Measurements from ENCODE around the gene SHC2. TPM values are rescaled to one million over a fixed set of nuclear protein-coding genes. Genes with fewer than 3 reads are reported as not detected.

The SHC2 gene
- total and polyA plus RNA-seq, 9 of the 15 experiments (the other 6 are each of a cell fraction or from before 2014, with no cell fraction given) = 0.14 to 0.36 (median 0.17) TPM; not detected in 5

DNA sequence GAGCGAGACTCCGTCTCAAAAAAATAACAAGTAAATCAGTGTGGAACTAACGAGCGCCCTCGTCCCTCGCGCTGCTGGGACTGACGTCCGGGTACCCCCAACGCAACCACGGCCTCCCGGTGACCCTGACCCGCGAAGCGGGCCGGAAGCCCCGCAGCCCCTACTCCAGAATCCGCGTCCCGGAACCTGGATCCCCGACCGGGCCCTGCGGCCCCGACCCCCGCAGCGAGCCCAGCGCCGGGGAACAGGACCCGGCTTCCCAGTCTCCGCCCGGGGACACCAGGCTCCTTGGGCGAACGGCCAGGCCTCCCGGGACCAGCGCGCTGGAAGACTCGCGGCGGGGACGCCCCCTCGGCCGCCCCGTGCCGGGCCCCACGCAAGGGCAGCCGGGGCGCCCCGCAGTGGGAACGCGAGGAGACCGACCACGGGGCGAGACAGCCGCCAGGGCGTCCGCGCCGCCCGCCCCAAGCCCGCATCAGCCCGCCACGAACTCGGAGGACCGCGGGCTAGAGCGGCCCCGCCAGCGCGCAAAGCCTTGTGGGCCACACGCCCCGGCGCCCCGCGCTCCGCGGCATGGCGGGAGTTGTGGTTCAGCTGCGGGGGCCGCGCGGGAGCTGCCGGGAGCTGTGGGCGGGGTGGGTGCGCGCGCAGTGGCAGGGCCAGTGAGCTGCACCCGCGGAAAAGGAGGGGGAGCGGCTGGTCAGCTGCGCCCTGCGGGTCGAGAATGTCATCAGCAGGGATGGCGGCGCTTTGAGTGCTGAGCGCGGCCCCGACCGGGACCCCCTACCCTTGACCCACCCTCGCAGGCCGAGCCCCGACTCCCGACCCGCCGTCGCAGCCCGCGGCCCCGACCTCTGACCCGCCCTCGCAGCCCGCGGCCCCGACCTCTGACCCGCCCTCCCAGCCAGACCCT is 27.9 kb upstream of the SHC2 start (continued):
- TF ChIP-seq, protein P1, sequence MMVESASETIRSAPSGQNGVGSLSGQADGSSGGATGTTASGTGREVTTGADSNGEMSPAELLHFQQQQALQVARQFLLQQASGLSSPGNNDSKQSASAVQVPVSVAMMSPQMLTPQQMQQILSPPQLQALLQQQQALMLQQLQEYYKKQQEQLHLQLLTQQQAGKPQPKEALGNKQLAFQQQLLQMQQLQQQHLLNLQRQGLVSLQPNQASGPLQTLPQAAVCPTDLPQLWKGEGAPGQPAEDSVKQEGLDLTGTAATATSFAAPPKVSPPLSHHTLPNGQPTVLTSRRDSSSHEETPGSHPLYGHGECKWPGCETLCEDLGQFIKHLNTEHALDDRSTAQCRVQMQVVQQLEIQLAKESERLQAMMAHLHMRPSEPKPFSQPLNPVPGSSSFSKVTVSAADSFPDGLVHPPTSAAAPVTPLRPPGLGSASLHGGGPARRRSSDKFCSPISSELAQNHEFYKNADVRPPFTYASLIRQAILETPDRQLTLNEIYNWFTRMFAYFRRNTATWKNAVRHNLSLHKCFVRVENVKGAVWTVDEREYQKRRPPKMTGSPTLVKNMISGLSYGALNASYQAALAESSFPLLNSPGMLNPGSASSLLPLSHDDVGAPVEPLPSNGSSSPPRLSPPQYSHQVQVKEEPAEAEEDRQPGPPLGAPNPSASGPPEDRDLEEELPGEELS (CRISPR knock-in tag; IDR thresholded peaks at IDR 0.05; ENCODE audit: borderline replicate concordance) = no peak; the same call in 1 of the 2 replicates
- TF ChIP-seq DACH1 (IDR thresholded peaks at IDR 0.05; ENCODE audit: partially characterized antibody) (peak; percentile 23), TARDBP (IDR thresholded peaks at IDR 0.05) (peak; percentile 63), YBX1 (IDR thresholded peaks at IDR 0.05) (no peak), ZBED1 (IDR thresholded peaks at IDR 0.05) (peak; percentile 62; the same call in 1 of the 2 replicates), FOXA1 (IDR thresholded peaks at IDR 0.05; ENCODE audit: borderline replicate concordance) (no peak), EP400 (IDR thresholded peaks at IDR 0.05) (0 out of 2 replicates have a peak, but pooled peaks have one; percentile 2), SIX5 (IDR thresholded peaks at IDR 0.05; ENCODE audit: borderline replicate concordance in 1 of 2, insufficient read depth in 1 of 2, low read depth in 1 of 2, low read length in 2 of 2) (peak; percentile 85 to 89), SIN3A (IDR thresholded peaks at IDR 0.05; ENCODE audit: borderline replicate concordance in 2 of 2, control insufficient read depth in 1 of 2, low read depth in 2 of 2, low read length in 2 of 2) (peak; percentile 47 to 77; a peak in 3 of 4 replicates)
- TF ChIP-seq, protein P2, sequence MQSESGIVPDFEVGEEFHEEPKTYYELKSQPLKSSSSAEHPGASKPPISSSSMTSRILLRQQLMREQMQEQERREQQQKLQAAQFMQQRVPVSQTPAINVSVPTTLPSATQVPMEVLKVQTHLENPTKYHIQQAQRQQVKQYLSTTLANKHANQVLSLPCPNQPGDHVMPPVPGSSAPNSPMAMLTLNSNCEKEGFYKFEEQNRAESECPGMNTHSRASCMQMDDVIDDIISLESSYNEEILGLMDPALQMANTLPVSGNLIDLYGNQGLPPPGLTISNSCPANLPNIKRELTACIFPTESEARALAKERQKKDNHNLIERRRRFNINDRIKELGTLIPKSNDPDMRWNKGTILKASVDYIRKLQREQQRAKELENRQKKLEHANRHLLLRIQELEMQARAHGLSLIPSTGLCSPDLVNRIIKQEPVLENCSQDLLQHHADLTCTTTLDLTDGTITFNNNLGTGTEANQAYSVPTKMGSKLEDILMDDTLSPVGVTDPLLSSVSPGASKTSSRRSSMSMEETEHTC (IDR thresholded peaks at IDR 0.05) = 0 out of 2 replicates have a peak, but pooled peaks have one; percentile 43
- TF ChIP-seq, protein P3, sequence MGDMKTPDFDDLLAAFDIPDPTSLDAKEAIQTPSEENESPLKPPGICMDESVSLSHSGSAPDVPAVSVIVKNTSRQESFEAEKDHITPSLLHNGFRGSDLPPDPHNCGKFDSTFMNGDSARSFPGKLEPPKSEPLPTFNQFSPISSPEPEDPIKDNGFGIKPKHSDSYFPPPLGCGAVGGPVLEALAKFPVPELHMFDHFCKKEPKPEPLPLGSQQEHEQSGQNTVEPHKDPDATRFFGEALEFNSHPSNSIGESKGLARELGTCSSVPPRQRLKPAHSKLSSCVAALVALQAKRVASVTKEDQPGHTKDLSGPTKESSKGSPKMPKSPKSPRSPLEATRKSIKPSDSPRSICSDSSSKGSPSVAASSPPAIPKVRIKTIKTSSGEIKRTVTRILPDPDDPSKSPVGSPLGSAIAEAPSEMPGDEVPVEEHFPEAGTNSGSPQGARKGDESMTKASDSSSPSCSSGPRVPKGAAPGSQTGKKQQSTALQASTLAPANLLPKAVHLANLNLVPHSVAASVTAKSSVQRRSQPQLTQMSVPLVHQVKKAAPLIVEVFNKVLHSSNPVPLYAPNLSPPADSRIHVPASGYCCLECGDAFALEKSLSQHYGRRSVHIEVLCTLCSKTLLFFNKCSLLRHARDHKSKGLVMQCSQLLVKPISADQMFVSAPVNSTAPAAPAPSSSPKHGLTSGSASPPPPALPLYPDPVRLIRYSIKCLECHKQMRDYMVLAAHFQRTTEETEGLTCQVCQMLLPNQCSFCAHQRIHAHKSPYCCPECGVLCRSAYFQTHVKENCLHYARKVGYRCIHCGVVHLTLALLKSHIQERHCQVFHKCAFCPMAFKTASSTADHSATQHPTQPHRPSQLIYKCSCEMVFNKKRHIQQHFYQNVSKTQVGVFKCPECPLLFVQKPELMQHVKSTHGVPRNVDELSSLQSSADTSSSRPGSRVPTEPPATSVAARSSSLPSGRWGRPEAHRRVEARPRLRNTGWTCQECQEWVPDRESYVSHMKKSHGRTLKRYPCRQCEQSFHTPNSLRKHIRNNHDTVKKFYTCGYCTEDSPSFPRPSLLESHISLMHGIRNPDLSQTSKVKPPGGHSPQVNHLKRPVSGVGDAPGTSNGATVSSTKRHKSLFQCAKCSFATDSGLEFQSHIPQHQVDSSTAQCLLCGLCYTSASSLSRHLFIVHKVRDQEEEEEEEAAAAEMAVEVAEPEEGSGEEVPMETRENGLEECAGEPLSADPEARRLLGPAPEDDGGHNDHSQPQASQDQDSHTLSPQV (IDR thresholded peaks at IDR 0.05) = peak; percentile 88
- TF ChIP-seq, protein P4, sequence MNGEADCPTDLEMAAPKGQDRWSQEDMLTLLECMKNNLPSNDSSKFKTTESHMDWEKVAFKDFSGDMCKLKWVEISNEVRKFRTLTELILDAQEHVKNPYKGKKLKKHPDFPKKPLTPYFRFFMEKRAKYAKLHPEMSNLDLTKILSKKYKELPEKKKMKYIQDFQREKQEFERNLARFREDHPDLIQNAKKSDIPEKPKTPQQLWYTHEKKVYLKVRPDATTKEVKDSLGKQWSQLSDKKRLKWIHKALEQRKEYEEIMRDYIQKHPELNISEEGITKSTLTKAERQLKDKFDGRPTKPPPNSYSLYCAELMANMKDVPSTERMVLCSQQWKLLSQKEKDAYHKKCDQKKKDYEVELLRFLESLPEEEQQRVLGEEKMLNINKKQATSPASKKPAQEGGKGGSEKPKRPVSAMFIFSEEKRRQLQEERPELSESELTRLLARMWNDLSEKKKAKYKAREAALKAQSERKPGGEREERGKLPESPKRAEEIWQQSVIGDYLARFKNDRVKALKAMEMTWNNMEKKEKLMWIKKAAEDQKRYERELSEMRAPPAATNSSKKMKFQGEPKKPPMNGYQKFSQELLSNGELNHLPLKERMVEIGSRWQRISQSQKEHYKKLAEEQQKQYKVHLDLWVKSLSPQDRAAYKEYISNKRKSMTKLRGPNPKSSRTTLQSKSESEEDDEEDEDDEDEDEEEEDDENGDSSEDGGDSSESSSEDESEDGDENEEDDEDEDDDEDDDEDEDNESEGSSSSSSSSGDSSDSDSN (IDR thresholded peaks at IDR 0.05; ENCODE audit: borderline replicate concordance in 1 of 2, low read depth in 2 of 2, low read length in 2 of 2) = peak; percentile 68 to 73; a peak in 3 of 4 replicates
- TF ChIP-seq, protein P5, sequence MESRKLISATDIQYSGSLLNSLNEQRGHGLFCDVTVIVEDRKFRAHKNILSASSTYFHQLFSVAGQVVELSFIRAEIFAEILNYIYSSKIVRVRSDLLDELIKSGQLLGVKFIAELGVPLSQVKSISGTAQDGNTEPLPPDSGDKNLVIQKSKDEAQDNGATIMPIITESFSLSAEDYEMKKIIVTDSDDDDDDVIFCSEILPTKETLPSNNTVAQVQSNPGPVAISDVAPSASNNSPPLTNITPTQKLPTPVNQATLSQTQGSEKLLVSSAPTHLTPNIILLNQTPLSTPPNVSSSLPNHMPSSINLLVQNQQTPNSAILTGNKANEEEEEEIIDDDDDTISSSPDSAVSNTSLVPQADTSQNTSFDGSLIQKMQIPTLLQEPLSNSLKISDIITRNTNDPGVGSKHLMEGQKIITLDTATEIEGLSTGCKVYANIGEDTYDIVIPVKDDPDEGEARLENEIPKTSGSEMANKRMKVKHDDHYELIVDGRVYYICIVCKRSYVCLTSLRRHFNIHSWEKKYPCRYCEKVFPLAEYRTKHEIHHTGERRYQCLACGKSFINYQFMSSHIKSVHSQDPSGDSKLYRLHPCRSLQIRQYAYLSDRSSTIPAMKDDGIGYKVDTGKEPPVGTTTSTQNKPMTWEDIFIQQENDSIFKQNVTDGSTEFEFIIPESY (CRISPR knock-in tag; IDR thresholded peaks at IDR 0.05) = peak; percentile 78; the same call in 1 of the 2 replicates

Data from K562 (cell line).